Ovary (tissue), 3 donors: Measurements from ENCODE around the gene SDK1.

Experiments
- EP300 ChIP-seq: sonication (generic); formaldehyde crosslinking; IDR thresholded peaks from one replicate; pipeline ENCODE4 v1.6.1; 2017; ENCODE audit warnings: antibody characterized with exemption
- POLR2A ChIP-seq: fragments of 450-650 bp; IDR thresholded peaks from one replicate; pipeline ENCODE4 v1.6.1; 2017; ENCODE audit warnings: antibody characterized with exemption, mild to moderate bottlenecking, moderate library complexity
- TF ChIP-seq, protein P1 (sequence below), 3 donors: fragments of 450-650 bp in 2 of 3; fragments of 200-600 bp in 1 of 3; IDR thresholded peaks; one replicate each; pipeline versions ENCODE4 v1.5.1 to v1.8.0; 2016 to 2022; ENCODE audit warnings: antibody characterized with exemption in 3 of 3, mild to moderate bottlenecking in 1 of 3
- donor health status: DM: no; HTN: no; CAD: no.

- TF ChIP-seq, protein P1, sequence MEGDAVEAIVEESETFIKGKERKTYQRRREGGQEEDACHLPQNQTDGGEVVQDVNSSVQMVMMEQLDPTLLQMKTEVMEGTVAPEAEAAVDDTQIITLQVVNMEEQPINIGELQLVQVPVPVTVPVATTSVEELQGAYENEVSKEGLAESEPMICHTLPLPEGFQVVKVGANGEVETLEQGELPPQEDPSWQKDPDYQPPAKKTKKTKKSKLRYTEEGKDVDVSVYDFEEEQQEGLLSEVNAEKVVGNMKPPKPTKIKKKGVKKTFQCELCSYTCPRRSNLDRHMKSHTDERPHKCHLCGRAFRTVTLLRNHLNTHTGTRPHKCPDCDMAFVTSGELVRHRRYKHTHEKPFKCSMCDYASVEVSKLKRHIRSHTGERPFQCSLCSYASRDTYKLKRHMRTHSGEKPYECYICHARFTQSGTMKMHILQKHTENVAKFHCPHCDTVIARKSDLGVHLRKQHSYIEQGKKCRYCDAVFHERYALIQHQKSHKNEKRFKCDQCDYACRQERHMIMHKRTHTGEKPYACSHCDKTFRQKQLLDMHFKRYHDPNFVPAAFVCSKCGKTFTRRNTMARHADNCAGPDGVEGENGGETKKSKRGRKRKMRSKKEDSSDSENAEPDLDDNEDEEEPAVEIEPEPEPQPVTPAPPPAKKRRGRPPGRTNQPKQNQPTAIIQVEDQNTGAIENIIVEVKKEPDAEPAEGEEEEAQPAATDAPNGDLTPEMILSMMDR (IDR thresholded peaks at IDR 0.05): no peak
- TF ChIP-seq EP300: no peak
- TF ChIP-seq POLR2A: no peak
Observed at GRCh38 chr7:3285652-3286051, 15.4 kb upstream of the SDK1 start.
